K562 (cell line): ENCODE measurements around the gene TCFL5. TPM values are rescaled to one million over a fixed set of nuclear protein-coding genes. Genes with fewer than 3 reads are reported as not detected.
A peak's percentile ranks its signal among the peaks of the same experiment; 100 is the strongest.

Experiments used
- NEUROD1 ChIP-seq: fragments of 150-350 bp; IDR thresholded peaks from 2 replicates; pipeline ENCODE4 v1.6.1; 2014; ENCODE audit warnings: borderline replicate concordance, low read length, low read depth; ENCODE audit not compliant: partially characterized antibody
- PPARD ChIP-seq: fragments of 250-450 bp; sonication (Bioruptor Pico); IDR thresholded peaks from 2 replicates; pipeline ENCODE4 v1.8.0; 2022; ENCODE audit warnings: inconsistent platforms, mild to moderate bottlenecking, moderate library complexity
- PRMT5 ChIP-seq: sonication (generic); formaldehyde crosslinking; IDR thresholded peaks from 2 replicates; pipeline ENCODE4 v1.5.0; 2020; ENCODE audit warnings: missing genetic modification reagents
- PRPF4 ChIP-seq: fragments of 200-400 bp; formaldehyde crosslinking; IDR thresholded peaks from one replicate; pipeline ENCODE4 v1.6.1; 2017; ENCODE audit warnings: low read length, low read depth, mild to moderate bottlenecking; ENCODE audit not compliant: insufficient read depth, poor library complexity, severe bottlenecking
- SIN3A ChIP-seq, 2 experiments: fragments of 150-350 bp in 1 of 2; IDR thresholded peaks; 2 replicates each; pipeline ENCODE4 v1.6.1; 2011 to 2016; ENCODE audit warnings: borderline replicate concordance in 2 of 2, low read depth in 2 of 2, low read length in 2 of 2, mild to moderate bottlenecking in 2 of 2, moderate library complexity in 2 of 2; ENCODE audit not compliant: control insufficient read depth in 1 of 2
- THAP12 ChIP-seq: fragments of 250-450 bp; sonication (Bioruptor Pico); IDR thresholded peaks from 2 replicates; pipeline ENCODE4 v1.9.0; 2021; ENCODE audit warnings: mild to moderate bottlenecking, inconsistent platforms
- ZBTB2 ChIP-seq: fragments of 450-650 bp; IDR thresholded peaks from 2 replicates; pipeline ENCODE4 v1.6.1; 2016; ENCODE audit warnings: antibody characterized with exemption
- ZFP91 ChIP-seq: sonication (generic); formaldehyde crosslinking; IDR thresholded peaks from 2 replicates; pipeline ENCODE4 v1.8.0; 2022; ENCODE audit warnings: mild to moderate bottlenecking, missing genetic modification reagents
- ZNF175 ChIP-seq: fragments of 200-800 bp; sonication (Bioruptor generic); IDR thresholded peaks from 2 replicates; pipeline ENCODE4 v1.6.1; 2016; ENCODE audit warnings: low read depth, mild to moderate bottlenecking, missing genetic modification characterization, missing compliant biosample characterization
- polyA plus RNA-seq, 8 experiments: library from polyadenylated mRNA; depleted of rRNA in 4 of 8; stranded (reverse) in 5 of 8; unstranded in 3 of 8; fragments of >200 nt; fragmentation: Nextera tagmentation in 2 of 8; fragmentation: Illumina TruSeq in 1 of 8; extraction: Ambion mirVana in 2 of 8; extraction: Trizol in 1 of 8; gene quantifications; 2 replicates each; pipeline versions ENCODE4 v1.2.1 to v1.2.3, GENCODE V29; 2011 to 2014; ENCODE audit warnings: inconsistent platforms in 1 of 8, missing spikeins in 1 of 8
- total RNA-seq, 7 experiments: library from RNA; depleted of rRNA in 6 of 7; stranded (reverse); fragments of >200 nt in 6 of 7; fragmentation: Illumina TruSeq in 2 of 7; extraction: Trizol in 2 of 7; gene quantifications; 2 replicates each; pipeline versions ENCODE4 v1.2.1 to v1.2.3, GENCODE V29; 2011 to 2021; ENCODE audit warnings: low replicate concordance in 1 of 7
- TF ChIP-seq, protein P1 (sequence below), 2 experiments: fragments of 450-650 bp; IDR thresholded peaks; 2 replicates each; pipeline ENCODE4 v1.6.1; 2016; ENCODE audit warnings: mild to moderate bottlenecking in 2 of 2, borderline replicate concordance in 1 of 2, low read depth in 1 of 2, moderate library complexity in 1 of 2

The TCFL5 gene
- total and polyA plus RNA-seq, 9 of the 15 experiments (the other 6 are each of a cell fraction or from before 2014, with no cell fraction given) = 1.00 to 12.6 (median 9.1) TPM

DNA sequence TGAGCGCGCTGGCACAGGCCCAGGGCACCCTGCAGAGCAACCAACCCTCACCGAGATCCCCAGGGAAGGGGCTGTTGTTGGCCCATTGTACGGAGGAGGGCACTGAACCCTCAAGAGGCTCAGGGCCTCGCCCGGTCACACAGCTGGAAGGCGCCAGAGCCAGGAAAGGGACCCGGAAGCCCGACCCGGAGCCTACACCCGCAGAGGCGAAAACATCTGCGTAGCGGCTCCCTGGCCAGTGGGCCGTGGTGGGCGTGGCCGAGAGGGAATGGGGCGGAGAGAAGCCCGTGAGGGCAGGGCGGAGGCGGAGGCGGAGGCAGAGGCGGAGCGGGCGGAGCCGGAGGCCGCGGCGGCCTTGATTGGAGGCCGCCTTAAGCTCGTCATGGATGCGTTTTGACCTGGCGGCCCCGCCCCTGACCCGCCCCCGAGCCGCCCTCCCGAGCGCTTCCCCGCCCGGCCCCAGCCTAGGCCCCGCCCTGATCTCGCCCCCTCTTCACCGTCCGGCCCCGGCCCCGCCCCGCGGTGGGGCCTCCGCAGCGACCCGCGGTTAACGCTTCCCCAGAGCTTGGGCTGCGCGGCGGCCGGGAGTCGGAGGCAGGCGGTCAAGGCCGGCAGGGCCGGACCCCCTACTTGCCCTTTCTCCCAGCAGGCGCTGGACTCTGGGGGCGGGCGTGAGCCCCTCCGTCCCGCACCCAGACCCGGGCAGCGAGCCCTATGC lies 67.5 kb downstream of the TCFL5 start (continued):
- TF ChIP-seq, protein P1, sequence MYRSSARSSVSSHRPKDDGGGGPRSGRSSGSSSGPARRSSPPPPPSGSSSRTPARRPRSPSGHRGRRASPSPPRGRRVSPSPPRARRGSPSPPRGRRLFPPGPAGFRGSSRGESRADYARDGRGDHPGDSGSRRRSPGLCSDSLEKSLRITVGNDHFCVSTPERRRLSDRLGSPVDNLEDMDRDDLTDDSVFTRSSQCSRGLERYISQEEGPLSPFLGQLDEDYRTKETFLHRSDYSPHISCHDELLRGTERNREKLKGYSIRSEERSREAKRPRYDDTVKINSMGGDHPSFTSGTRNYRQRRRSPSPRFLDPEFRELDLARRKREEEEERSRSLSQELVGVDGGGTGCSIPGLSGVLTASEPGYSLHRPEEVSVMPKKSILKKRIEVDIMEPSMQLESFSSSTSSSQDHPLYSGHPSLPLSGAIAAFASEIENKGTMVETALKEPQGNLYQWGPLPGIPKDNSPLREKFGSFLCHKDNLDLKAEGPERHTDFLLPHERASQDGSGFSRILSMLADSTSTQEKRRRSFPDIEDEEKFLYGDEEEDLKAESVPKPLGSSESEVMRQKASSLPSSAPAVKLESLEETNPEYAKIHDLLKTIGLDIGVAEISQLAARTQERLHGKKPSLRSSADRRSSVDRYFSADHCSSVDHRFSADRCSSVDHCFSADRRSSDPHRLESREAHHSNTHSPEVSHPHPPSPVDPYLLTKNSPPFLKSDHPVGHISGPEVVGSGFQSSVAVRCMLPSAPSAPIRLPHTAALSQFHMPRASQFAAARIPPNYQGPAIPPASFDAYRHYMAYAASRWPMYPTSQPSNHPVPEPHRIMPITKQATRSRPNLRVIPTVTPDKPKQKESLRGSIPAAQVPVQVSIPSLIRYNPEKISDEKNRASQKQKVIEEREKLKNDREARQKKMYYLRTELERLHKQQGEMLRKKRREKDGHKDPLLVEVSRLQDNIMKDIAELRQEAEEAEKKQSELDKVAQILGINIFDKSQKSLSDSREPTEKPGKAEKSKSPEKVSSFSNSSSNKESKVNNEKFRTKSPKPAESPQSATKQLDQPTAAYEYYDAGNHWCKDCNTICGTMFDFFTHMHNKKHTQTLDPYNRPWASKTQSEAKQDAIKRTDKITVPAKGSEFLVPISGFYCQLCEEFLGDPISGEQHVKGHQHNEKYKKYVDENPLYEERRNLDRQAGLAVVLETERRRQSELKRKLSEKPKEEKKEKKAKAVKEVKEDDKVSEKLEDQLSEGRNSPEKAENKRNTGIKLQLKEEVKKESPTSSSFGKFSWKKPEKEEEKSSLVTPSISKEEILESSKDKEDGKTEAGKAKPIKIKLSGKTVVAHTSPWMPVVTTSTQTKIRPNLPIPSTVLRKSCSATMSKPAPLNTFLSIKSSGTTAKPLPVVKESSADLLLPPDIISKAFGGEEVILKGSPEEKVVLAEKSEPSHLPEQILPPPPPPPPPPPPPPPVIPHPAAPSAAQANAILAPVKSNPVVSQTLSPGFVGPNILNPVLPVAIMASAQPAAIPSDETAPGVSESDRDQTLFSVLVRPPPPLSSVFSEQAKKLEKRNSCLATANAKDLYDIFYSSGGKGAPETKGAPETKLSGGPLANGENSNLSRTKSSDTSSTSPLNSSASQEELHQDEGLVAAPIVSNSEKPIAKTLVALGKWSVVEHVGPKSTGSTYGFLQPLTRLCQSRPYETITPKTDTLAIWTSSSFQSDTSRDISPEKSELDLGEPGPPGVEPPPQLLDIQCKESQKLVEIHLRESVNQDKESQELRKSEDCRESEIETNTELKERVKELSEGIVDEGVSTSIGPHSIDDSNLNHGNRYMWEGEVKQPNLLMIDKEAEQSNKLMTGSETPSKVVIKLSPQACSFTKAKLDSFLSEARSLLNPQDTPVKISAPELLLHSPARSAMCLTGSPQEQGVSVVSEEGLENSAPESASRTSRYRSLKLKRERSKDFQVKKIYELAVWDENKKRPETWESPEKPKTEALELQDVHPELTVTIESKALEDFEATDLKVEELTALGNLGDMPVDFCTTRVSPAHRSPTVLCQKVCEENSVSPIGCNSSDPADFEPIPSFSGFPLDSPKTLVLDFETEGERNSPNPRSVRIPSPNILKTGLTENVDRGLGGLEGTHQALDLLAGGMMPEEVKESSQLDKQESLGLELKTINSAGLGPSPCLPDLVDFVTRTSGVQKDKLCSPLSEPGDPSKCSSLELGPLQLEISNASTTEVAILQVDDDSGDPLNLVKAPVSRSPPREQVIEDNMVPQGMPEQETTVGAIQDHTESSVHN (IDR thresholded peaks at IDR 0.05; ENCODE audit: borderline replicate concordance in 1 of 2, low read depth in 1 of 2) = no peak
- no peak for TF ChIP-seq PRMT5 (CRISPR knock-in tag)
- TF ChIP-seq PRPF4 = no peak
- no peak for TF ChIP-seq ZFP91 (CRISPR knock-in tag)
- TF ChIP-seq THAP12 (CRISPR knock-in tag) = peak; percentile 78; the same call in 1 of the 2 replicates
- TF ChIP-seq ZBTB2 = no peak
- no peak for TF ChIP-seq PPARD
- 0 out of 2 replicates have a peak, but pooled peaks have one; percentile 36 for TF ChIP-seq ZNF175 (CRISPR knock-in tag)
- TF ChIP-seq SIN3A (IDR thresholded peaks at IDR 0.05; ENCODE audit: borderline replicate concordance in 2 of 2, control insufficient read depth in 1 of 2, low read depth in 2 of 2, low read length in 2 of 2) = peak in 1 of 2 experiments; percentile 22; a peak in 1 of 4 replicates
- peak; percentile 9 for TF ChIP-seq NEUROD1
